ENCODE data around the gene CECR2.
"Not testable (repeated sequence)": the region's sequence is repeated elsewhere in the genome, so short reads cannot be mapped to it uniquely, and the experiment has no call there.

The CECR2 gene

DNA sequence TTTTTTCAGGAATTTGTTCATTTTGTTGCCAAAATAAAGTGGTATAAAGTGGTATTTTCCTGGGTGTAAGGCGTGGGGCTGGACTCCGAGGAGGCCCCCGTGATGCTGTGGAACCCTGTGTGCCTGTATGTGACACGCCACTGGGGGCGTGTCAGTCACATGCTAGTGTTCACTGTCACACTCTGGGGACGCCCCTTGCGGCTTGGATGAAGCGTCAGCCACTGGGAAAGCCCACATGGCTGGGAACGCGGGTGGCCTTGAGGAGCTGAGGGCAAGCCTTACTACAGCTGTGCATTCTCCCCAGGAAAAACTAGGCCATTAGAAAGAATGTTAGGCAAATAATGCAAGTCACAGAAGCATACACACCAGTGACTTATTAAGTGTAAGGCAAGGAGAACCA is 117.1 kb downstream of the CECR2 start:
- Mint-ChIP-seq H3K4me3 (no peak overlapping the region), H3K36me3 (no peaks in the 10 kb centered on the region), H3K9me3 (no peaks in the 10 kb centered on the region), H3K27me3 (no peaks in the 10 kb centered on the region), H3K4me1 (no peaks in the 10 kb centered on the region), H3K27ac (no peak overlapping the region)

DNA sequence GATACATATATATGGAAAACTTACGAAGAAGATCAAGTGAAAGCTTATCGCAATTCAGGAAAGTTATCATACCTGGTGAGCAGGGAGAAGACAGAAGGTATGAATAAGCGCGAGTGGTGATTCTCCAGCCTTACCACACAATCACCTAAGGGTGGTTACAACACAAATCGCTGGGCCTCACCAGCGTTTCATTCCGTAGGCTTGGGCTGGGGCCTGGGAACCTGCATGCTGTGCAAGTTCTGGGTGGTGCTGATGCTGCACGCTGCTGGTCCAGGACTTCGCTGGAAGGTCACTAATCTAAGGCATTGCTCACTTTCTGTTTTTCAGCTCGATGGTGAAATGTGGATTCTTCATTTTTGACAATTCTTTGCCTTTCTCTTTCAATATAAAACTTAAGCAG is 117.5 kb downstream of the CECR2 start:
- no peaks in the 10 kb centered on the region for H3K9me3 Mint-ChIP-seq
- H3K36me3 Mint-ChIP-seq = no peaks in the 10 kb centered on the region
- no peak overlapping the region for H3K4me3 Mint-ChIP-seq
- no peak overlapping the region for H3K27ac Mint-ChIP-seq
- H3K4me1 Mint-ChIP-seq = no peaks in the 10 kb centered on the region
- H3K27me3 Mint-ChIP-seq = no peaks in the 10 kb centered on the region

DNA sequence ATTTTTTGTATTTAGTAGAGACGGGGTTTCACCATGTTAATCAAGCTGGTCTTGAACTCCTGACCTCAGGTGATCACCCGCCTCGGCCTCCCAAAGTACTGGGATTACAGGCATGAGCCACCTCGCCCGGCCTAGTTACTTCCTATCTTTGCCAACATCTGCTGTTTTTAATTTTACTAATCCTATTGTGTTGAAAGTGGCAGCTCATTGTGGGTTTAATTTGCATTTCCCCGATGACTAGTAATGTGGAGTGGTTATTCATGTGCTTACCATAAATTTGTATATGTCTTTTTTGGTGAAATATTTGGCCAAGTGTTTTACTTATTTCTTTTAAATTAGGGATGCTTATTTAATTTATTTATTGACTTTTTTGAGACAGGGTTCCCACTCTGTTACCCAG is 119.8 kb downstream of the CECR2 start:
- H3K36me3 Mint-ChIP-seq = no peaks in the 10 kb centered on the region
- no peak overlapping the region for H3K27ac Mint-ChIP-seq
- no peaks in the 10 kb centered on the region for H3K4me1 Mint-ChIP-seq
- H3K4me3 Mint-ChIP-seq = no peak overlapping the region
- H3K9me3 Mint-ChIP-seq = no peaks in the 10 kb centered on the region
- H3K27me3 Mint-ChIP-seq = no peaks in the 10 kb centered on the region

DNA sequence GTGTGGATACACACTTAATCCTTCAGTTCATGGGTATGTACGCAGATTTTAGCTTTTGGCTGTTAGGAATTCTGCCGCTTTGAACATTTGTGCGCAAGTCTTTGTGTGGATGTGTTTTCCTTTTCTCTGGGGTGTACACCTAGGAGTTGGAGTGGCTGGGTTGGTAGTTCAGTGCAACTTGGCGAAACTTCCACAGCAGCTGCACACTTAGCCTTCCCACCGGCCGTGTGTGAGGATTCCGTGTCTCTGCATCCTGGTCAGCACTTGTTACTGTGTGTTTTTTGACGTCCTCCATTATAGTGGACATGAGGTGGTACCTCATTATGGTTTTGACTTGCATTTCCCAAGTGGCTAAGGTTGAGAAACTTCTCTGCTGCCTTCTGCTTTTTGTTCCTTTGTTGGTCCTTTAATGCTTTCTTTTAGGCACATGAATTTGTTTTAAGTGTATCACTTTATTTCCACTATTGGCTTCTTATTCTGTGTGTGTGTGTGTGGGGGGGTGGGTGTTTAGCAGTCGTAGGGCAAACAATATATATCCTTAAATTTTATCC is 121.9 kb downstream of the CECR2 start:
- Mint-ChIP-seq H3K27ac (no peak overlapping the region), H3K4me1 (no peaks in the 10 kb centered on the region), H3K4me3 (no peak overlapping the region)

DNA sequence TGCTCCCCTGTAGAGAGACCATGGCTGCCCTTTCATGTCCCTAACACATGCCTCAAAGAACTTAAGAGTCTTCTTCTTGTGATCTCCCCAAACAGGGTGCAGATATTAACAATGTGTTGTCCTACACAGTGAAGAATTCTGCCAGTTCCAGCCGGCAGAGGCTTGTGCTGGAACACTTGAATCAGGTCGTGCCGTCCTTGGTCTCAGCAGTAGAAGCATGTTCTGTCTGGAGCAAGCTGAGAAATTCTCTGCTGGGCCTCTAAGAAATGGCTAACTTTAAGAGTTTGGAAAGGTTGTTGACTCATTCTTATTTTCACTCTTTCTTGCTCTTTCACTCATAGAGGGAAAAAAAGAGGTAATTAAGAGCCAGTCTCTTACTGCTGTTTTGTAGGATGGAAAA is 123.0 kb downstream of the CECR2 start:
- Mint-ChIP-seq H3K4me3 (no peak overlapping the region), H3K9me3 (no peaks in the 10 kb centered on the region), H3K4me1 (no peaks in the 10 kb centered on the region), H3K36me3 (no peaks in the 10 kb centered on the region), H3K27me3 (no peaks in the 10 kb centered on the region), H3K27ac (no peak overlapping the region)

More for the DNA sequence above, 121.9 kb downstream of the CECR2 start:
- H3K36me3 Mint-ChIP-seq = no peaks in the 10 kb centered on the region
- H3K9me3 Mint-ChIP-seq = no peaks in the 10 kb centered on the region
- no peaks in the 10 kb centered on the region for H3K27me3 Mint-ChIP-seq

DNA sequence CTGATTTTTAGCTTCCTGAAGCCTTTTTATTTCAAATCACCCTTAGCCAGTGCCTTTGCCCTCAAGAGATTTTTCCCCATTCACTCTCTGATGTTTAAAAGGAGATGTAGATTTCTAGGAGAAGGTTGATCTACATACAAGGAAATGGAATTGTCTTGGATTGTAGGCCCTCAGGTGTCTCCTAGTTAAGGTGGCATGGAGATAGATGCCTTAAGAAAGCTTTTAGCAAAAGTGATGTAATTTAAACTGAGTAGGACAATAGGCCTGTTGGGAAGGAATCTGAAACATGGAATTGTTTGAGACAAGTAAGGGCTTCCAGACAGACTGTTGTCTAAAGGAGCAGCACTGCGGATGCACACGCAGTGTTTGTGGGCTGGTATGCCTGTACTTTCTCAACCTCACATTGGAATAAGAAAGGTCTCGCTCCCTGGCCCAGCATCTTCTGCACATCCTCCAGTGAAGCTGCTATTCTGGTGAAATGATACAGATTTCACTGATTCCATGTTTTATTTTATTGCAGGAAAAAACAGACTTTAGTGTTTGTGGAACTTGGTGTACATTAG is 124.2 kb downstream of the CECR2 start:
- Mint-ChIP-seq H3K27me3 (no peaks in the 10 kb centered on the region), H3K36me3 (no peaks in the 10 kb centered on the region), H3K9me3 (no peaks in the 10 kb centered on the region), H3K4me1 (no peaks in the 10 kb centered on the region), H3K4me3 (no peak overlapping the region), H3K27ac (no peak overlapping the region)

DNA sequence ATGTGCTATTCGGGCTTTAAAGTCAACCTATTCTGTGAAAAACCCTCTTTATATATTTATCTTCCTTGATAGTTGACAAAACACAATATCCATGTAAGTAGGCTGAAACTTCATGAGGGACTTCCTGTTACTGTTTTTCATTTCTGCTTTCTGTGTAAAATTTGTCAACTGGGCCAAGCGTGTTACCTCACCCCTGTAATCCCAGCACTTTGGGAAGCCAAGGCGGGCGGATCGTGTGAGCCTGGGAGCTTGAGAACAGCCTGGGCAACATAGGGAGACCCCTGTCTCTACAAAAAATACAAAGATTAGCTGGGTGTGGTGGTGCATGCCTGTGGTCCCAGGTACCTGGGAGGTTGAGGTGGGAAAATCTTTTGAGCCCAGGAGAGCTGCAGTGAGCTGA is 127.6 kb downstream of the CECR2 start:
- H3K4me3 Mint-ChIP-seq = no peak overlapping the region
- H3K27ac Mint-ChIP-seq = no peak overlapping the region
- no peaks in the 10 kb centered on the region for H3K4me1 Mint-ChIP-seq
- H3K9me3 Mint-ChIP-seq = no peaks in the 10 kb centered on the region
- H3K36me3 Mint-ChIP-seq = no peaks in the 10 kb centered on the region
- H3K27me3 Mint-ChIP-seq = no peaks in the 10 kb centered on the region

DNA sequence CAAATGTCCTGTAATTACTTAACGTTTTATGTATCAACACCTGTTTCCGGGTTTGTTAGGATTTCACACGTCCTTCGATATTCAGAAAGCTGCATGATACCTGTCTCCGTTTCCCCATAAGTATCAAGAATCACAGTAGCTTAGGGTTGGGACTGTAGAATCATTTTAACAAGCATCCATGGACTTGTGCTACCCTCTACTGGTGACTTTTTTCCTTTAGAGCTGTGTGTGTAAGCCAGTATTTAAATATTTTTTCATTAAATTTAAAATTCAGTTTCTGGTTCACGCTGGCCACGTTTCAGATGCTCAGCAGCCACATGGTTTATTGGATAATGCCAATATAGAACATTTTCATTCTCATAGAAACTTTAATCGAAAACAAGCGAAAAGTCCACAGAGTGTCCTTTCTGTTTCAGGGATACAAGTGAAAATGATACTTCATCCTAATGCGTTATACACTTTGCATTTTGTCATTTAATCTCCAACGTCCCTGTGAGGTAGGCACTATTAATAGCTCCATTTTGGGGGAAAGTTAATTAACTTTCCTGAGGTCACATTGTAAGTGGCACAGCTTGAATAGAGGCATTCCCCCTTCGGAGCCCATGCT is 132.5 kb downstream of the CECR2 start:
- H3K4me1 Mint-ChIP-seq = no peaks in the 10 kb centered on the region

DNA sequence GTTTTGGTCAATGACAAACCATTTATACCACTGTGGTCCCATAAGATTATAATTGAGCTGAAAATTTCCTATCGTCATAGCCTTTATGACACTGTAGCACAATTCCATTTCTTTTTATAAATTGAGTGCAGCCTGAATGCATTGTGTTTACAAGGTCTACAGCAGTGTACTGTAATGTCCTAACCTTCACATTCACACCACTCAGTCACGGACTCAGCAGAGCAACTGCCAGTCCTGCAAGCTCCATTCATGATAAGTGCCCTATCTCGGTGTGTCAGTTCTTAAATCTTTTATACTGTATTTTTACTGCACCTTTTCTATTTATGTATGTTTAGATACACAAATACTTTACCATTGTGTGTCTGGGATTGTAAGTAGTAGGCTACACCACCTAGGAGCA is 138.8 kb downstream of the CECR2 start:
- no peak overlapping the region for H3K4me3 Mint-ChIP-seq
- H3K4me1 Mint-ChIP-seq = no peaks in the 10 kb centered on the region
- no peak overlapping the region for H3K27ac Mint-ChIP-seq
- H3K36me3 Mint-ChIP-seq = no peaks in the 10 kb centered on the region
- H3K9me3 Mint-ChIP-seq = no peaks in the 10 kb centered on the region
- H3K27me3 Mint-ChIP-seq = peaks cover 4% of the 10 kb centered on the region

More for the DNA sequence above, 132.5 kb downstream of the CECR2 start:
- Mint-ChIP-seq H3K27ac (no peak overlapping the region), H3K9me3 (no peaks in the 10 kb centered on the region), H3K27me3 (peaks cover 2% of the 10 kb centered on the region), H3K4me3 (no peak overlapping the region), H3K36me3 (no peaks in the 10 kb centered on the region)

DNA sequence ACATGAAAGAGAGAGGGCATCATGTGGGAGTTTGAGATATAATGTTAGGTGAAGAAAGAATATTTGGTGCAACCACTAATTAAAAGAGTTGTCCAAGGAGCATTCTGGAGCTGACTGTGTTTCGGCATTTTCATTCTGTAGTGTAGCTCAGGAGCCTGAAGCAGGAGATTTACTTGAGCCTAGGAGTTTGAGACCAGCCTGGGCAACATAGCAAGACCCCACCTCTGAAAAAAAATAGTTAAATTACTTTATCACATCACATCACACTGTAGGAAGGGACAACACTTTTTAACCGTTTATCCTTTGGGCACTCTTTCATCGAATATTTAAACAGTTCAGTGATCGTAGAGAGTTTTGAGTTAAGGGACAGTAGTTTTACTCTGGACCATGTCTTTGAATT is 143.7 kb downstream of the CECR2 start:
- Mint-ChIP-seq H3K9me3 (no peaks in the 10 kb centered on the region), H3K36me3 (no peaks in the 10 kb centered on the region), H3K4me1 (no peaks in the 10 kb centered on the region), H3K4me3 (no peak overlapping the region), H3K27me3 (peaks cover 3% of the 10 kb centered on the region), H3K27ac (no peak overlapping the region)

DNA sequence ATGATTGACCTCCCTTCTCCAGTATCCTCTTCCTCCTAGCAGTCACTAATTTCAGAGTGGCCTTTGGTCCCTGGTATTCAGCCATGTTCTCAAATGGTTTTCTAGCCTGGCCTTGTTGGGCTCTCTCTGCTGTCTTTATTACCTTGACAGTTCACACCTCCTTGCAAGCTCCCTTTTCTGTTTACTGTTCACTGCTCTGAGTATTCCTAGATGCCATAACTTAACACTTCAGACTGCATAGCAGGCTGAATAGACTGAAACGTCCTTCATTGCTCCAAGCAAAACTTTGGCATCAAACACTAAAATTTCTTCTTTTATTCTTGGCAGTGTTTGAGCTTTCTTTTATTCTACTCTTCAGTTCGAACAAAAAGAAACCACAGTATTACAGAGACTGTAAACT is 144.4 kb downstream of the CECR2 start:
- Mint-ChIP-seq H3K4me1 (no peaks in the 10 kb centered on the region), H3K27me3 (peaks cover 3% of the 10 kb centered on the region), H3K36me3 (no peaks in the 10 kb centered on the region), H3K27ac (no peak overlapping the region), H3K9me3 (no peaks in the 10 kb centered on the region), H3K4me3 (no peak overlapping the region)

DNA sequence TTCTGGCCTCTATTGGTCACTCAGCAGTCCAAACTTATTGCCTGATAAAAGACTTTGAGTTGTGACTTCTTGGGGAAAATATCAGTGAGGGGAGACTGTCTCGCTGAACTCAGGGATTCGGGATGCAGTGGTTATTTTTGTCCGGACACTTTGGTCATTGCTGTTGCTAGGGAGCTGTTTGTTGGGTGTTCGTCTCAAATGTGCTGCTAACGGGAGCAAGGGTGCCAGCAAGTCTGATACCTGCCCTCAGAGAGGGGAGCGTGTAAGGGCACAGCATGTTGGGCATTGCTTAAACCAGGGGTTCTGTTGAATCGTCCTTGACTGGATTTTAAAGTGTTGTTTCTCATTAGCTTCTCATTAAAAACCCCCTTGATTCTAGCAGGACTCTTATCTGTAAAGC is 144.8 kb downstream of the CECR2 start:
- H3K9me3 Mint-ChIP-seq = no peaks in the 10 kb centered on the region
- H3K36me3 Mint-ChIP-seq = no peaks in the 10 kb centered on the region
- no peak overlapping the region for H3K27ac Mint-ChIP-seq
- H3K4me3 Mint-ChIP-seq = no peak overlapping the region
- peaks cover 3% of the 10 kb centered on the region for H3K27me3 Mint-ChIP-seq
- no peaks in the 10 kb centered on the region for H3K4me1 Mint-ChIP-seq

DNA sequence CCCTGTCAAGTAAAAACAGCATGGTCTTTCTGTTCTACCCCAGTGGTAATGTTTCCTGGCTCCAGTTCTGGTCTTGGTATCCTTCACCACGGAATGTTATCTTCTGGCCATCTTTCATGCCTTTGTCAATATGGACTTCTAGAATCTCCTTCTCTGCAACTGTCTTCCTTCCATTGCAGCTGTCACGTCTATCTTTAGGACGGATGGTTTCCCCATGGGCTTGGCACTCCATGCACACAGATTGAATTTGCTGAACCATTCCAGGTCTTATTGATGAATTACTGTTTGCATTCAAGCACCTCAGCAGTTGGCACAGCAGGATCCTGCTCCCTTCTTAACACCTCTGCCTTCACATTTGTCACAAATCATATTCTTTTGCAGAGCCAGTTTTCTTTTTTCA is 149.1 kb downstream of the CECR2 start:
- Mint-ChIP-seq H3K36me3 (no peaks in the 10 kb centered on the region), H3K27ac (no peak overlapping the region), H3K27me3 (peaks cover 1% of the 10 kb centered on the region), H3K4me1 (no peaks in the 10 kb centered on the region), H3K9me3 (no peaks in the 10 kb centered on the region), H3K4me3 (no peak overlapping the region)

DNA sequence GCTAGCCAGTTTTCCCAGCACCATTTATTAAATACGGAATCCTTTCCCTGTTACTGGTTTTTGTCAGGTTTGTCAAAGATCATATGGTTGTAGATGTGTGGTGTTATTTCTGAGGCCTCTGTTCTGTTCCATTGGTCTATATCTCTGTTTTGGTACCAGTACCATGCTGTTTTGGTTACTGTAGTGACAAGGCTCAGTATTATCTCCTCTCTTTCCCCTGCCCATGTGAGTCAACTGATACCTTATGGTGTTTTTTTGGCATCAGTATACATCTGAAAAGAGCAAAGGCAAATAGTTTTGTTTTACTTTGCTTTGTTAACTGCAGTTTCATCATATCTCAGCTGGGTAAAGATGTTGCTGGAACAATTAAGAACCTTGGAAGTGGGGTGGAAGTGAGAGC is 152.7 kb downstream of the CECR2 start:
- H3K36me3 Mint-ChIP-seq, H3K4me3 Mint-ChIP-seq, H3K9me3 Mint-ChIP-seq, H3K27ac Mint-ChIP-seq, H3K4me1 Mint-ChIP-seq: not testable (repeated sequence)
- peaks cover 10% of the 10 kb centered on the region for H3K27me3 Mint-ChIP-seq

DNA sequence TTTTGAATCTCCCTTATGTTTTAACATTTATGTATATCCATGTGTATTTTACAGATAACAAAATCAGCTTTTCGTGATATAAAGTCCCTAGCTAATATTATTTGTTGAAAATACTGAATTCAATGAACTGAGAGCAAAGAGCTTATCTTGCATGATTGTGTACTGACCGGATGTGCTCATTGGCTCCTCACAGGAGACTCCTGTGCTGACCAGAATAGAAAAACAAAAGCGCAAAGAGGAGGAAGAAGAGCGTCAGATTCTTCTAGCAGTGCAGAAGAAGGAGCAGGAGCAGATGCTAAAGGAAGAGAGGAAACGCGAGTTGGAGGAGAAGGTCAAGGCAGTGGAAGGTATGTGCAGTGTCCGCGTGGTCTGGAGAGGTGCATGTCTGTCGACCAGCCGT is 154.7 kb downstream of the CECR2 start:
- H3K36me3 Mint-ChIP-seq = no peaks in the 10 kb centered on the region
- no peaks in the 10 kb centered on the region for H3K9me3 Mint-ChIP-seq
- no peak overlapping the region for H3K4me3 Mint-ChIP-seq
- H3K27me3 Mint-ChIP-seq = peaks cover 15% of the 10 kb centered on the region
- H3K27ac Mint-ChIP-seq = no peak overlapping the region
- peaks cover 5% of the 10 kb centered on the region for H3K4me1 Mint-ChIP-seq

DNA sequence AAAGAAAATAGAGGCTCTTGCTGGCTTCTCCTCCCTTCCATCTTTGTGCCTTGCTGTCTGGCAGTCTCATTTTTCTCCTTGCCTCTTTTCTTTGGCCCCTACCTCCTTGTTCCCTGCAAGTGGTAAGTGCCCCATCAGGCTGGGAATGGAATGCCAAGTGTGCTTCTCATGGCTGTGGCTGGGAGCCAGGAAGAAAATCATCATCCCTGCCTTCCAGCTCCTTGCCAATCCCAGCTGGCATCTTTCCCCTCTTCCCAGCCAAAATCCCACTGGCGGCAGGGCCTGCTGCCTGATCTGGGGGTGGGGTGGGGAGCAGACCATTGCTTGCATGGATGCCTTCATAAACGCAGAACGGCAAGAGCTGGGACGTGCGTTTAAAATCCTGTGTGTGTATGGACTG is 167.0 kb downstream of the CECR2 start:
- Mint-ChIP-seq H3K36me3 (no peaks in the 10 kb centered on the region), H3K27me3 (no peaks in the 10 kb centered on the region), H3K9me3 (no peaks in the 10 kb centered on the region), H3K4me1 (no peaks in the 10 kb centered on the region), H3K27ac (no peak overlapping the region), H3K4me3 (no peak overlapping the region)

DNA sequence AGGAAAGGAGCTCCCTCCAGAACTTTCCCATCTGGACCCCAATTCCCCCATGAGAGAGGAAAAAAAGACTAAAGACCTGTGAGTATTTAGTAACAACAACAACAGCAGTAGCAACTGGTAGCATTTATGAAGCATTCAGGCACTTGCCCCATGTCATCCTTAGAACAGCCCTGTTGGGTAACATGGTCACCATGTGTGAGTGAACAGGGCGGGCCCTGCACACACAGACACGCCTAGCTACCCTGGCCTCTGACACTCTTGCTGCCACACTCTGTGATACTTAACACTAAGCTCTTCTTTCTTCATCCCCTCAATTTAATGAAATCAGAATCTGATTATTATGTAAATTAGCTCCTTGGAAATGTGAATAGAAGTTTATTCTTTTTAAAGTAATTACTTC is 167.9 kb downstream of the CECR2 start:
- no peaks in the 10 kb centered on the region for H3K4me1 Mint-ChIP-seq
- no peak overlapping the region for H3K4me3 Mint-ChIP-seq
- no peaks in the 10 kb centered on the region for H3K36me3 Mint-ChIP-seq
- H3K27me3 Mint-ChIP-seq = no peaks in the 10 kb centered on the region
- no peak overlapping the region for H3K27ac Mint-ChIP-seq
- H3K9me3 Mint-ChIP-seq = no peaks in the 10 kb centered on the region

All from activated naive CD4-positive, alpha-beta T cell treated with anti-CD3 and anti-CD28 coated beads, Interleukin-2, amount 50 U/mL, for 24 hours (primary cell).